Stomach (tissue), 9 donors: Measurements from ENCODE around the gene TM9SF4. TPM values are rescaled to one million over a fixed set of nuclear protein-coding genes. Genes with fewer than 3 reads are reported as not detected.

ENCODE experiments used
- DNase-seq, 2 donors: peaks; one replicate each; pipeline versions ENCODE4 v3.0.0 to v3.0.0-alpha.2; 2013 to 2019
- H3K27ac ChIP-seq, 5 donors: fragments of 200-600 bp in 4 of 5; sonication (generic) in 4 of 5; one replicate each; pipeline ENCODE4 v1.5.1; 2013 to 2019; ENCODE audit warnings: mild to moderate bottlenecking in 1 of 5, moderate library complexity in 1 of 5
- H3K27me3 ChIP-seq, 3 donors: fragments of 200-600 bp; sonication (generic); one replicate each; pipeline ENCODE4 v1.5.1; 2017 to 2019; ENCODE audit warnings: mixed run types in 1 of 3
- H3K36me3 ChIP-seq, 4 donors: fragments of 200-600 bp; sonication (generic); 1 replicate in 3 of 4; 2 replicates in 1 of 4; pipeline ENCODE4 v1.5.1; 2016 to 2019
- H3K4me1 ChIP-seq, 4 donors: fragments of 200-600 bp; sonication (generic); one replicate each; pipeline ENCODE4 v1.5.1; 2016 to 2019
- H3K4me3 ChIP-seq, 4 donors: fragments of 200-600 bp; sonication (generic) in 3 of 4; one replicate each; pipeline ENCODE4 v1.5.1; 2016 to 2019; ENCODE audit warnings: mild to moderate bottlenecking in 1 of 4
- H3K9me3 ChIP-seq, 4 donors: fragments of 200-600 bp; sonication (generic); one replicate each; pipeline ENCODE4 v1.5.1; 2016 to 2019
- EP300 ChIP-seq: sonication (generic); formaldehyde crosslinking; IDR thresholded peaks from one replicate; pipeline ENCODE4 v1.6.1; 2017; ENCODE audit warnings: antibody characterized with exemption
- POLR2A ChIP-seq, 4 donors: fragments of 450-650 bp; IDR thresholded peaks; one replicate each; pipeline ENCODE4 v1.6.1; 2016; ENCODE audit warnings: antibody characterized with exemption in 4 of 4, control low read depth in 2 of 4, mild to moderate bottlenecking in 1 of 4, moderate library complexity in 1 of 4
- POLR2AphosphoS5 ChIP-seq, 3 donors: sonication (generic); formaldehyde crosslinking; IDR thresholded peaks; one replicate each; pipeline ENCODE4 v1.6.1; 2016; ENCODE audit warnings: antibody characterized with exemption in 3 of 3
- WGBS, 5 donors: extraction: QIAGEN DNeasy Blood & Tissue Kit in 3 of 5; methylation state at CpG; one replicate each; pipeline versions ENCODE4 v1.1.5 to v1.1.7; 2013 to 2018; 5-methylcytosine and 5-hydroxymethylcytosine counted together
- intact Hi-C: fragments of 100-400 bp; cut with DNase I; formaldehyde crosslinking; loops from one replicate; pipeline ENCODE4 v1.15.1; 2023; ENCODE audit warnings: low total_unique reads
- polyA plus RNA-seq, 3 donors: library from polyadenylated mRNA; stranded (reverse); fragments of 200-250 nt; gene quantifications; one replicate each; pipeline ENCODE4 v1.2.3, GENCODE V29; 2013
- total RNA-seq, 5 donors: library from RNA; depleted of rRNA; stranded (reverse); fragments of >200 nt; gene quantifications; one replicate each; pipeline versions ENCODE4 v1.1.0 to v1.2.3, GENCODE V29; 2014 to 2016
- TF ChIP-seq, protein P1 (sequence below), 7 experiments: fragments of 450-650 bp in 4 of 7; fragments of 200-600 bp in 3 of 7; sonication (generic) in 3 of 7; IDR thresholded peaks; one replicate each; pipeline ENCODE4 v1.5.1; 2016 to 2019; ENCODE audit warnings: antibody characterized with exemption in 7 of 7, control low read depth in 2 of 7, mild to moderate bottlenecking in 1 of 7
- donor health status: healthy with polysubstance abuse.
- donor health status: Bipolar disorder and iron deficiency.
- donor health status: healthy.

The TM9SF4 gene
- total and polyA plus RNA-seq, 8 donors, result 6.7 to 50.8 (median 21.9) TPM

DNA sequence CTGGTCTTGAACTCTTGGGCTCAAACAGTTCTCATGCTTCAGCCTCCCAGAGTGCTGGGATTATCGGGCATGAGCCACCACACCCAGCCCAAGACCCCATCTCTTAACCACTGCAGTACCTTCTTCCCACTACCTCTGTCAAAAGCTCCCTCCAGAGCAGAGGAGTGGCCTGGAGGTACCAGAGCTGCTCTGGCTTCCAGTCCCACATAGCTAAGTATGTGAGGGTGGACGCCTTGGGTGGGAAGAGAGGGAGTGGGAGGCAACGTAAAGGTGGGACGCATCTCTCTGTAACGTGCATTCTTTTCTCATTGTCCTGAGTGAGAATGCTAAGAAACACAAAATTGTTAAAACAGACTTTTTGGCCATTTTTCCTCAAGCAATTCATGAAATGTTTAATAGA is 24.5 kb downstream of the TM9SF4 start:
- Histone ChIP-seq H3K27me3 (no peaks in the 10 kb centered on the region), H3K36me3 (peaks cover 11 to 70% (median 68%) of the 10 kb centered on the region in 4 donors)
- intact Hi-C loops, result no loop called here

GRCh38 chr20:32135983-32136515 is 26.5 kb downstream of the TM9SF4 start:
- 81 to 86% (median 82%) methylated on average over 3 of the region's 3 CpGs for WGBS, 5 donors
- peaks cover 26 to 90% (median 84%) of the 10 kb centered on the region in 4 donors for H3K36me3 ChIP-seq

More for the DNA sequence above, 24.5 kb downstream of the TM9SF4 start:
- DNase-seq, result no peak
- no peaks in the 10 kb centered on the region for H3K9me3 ChIP-seq
- WGBS, 5 donors, result 89 to 94% (median 91%) methylated on average over 5 of the region's 5 CpGs
- no peak overlapping the region for H3K4me3 ChIP-seq
- no peak overlapping the region for H3K27ac ChIP-seq
- TF ChIP-seq EP300, result no peak
- TF ChIP-seq POLR2AphosphoS5 (IDR thresholded peaks at IDR 0.05), result no peak
- TF ChIP-seq, protein P1, sequence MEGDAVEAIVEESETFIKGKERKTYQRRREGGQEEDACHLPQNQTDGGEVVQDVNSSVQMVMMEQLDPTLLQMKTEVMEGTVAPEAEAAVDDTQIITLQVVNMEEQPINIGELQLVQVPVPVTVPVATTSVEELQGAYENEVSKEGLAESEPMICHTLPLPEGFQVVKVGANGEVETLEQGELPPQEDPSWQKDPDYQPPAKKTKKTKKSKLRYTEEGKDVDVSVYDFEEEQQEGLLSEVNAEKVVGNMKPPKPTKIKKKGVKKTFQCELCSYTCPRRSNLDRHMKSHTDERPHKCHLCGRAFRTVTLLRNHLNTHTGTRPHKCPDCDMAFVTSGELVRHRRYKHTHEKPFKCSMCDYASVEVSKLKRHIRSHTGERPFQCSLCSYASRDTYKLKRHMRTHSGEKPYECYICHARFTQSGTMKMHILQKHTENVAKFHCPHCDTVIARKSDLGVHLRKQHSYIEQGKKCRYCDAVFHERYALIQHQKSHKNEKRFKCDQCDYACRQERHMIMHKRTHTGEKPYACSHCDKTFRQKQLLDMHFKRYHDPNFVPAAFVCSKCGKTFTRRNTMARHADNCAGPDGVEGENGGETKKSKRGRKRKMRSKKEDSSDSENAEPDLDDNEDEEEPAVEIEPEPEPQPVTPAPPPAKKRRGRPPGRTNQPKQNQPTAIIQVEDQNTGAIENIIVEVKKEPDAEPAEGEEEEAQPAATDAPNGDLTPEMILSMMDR (IDR thresholded peaks at IDR 0.05), result no peak
- TF ChIP-seq POLR2A (IDR thresholded peaks at IDR 0.05), result no peak
- no peaks in the 10 kb centered on the region for H3K4me1 ChIP-seq

GRCh38 chr20:32138921-32139320 is 29.4 kb downstream of the TM9SF4 start:
- no peak overlapping the region for H3K4me3 ChIP-seq
- intact Hi-C loops, result no loop called here
- no peak overlapping the region for H3K27ac ChIP-seq
- DNase-seq, result no peak
- H3K36me3 ChIP-seq, result peaks cover 54 to 100% (median 97%) of the 10 kb centered on the region in 4 donors
- whole genome bisulfite sequencing, 5 donors, result 95 to 98% (median 96%) methylated on average over 8 of the region's 8 CpGs
- H3K4me1 ChIP-seq, result no peaks in the 10 kb centered on the region
- TF ChIP-seq, protein P1 (IDR thresholded peaks at IDR 0.05), result no peak
- no peak for TF ChIP-seq POLR2A (IDR thresholded peaks at IDR 0.05)
- no peak for TF ChIP-seq EP300
- TF ChIP-seq POLR2AphosphoS5 (IDR thresholded peaks at IDR 0.05), result no peak
- no peaks in the 10 kb centered on the region for H3K9me3 ChIP-seq
- H3K27me3 ChIP-seq, result no peaks in the 10 kb centered on the region

More at GRCh38 chr20:32135983-32136515, 26.5 kb downstream of the TM9SF4 start:
- Histone ChIP-seq H3K9me3 (no peaks in the 10 kb centered on the region), H3K27ac (no peak overlapping the region), H3K4me3 (no peak overlapping the region), H3K4me1 (no peaks in the 10 kb centered on the region), H3K27me3 (no peaks in the 10 kb centered on the region)
- intact Hi-C loops, result no loop called here
- no peak for DNase-seq
- TF ChIP-seq POLR2AphosphoS5 (IDR thresholded peaks at IDR 0.05), result no peak
- TF ChIP-seq POLR2A (IDR thresholded peaks at IDR 0.05), result no peak
- no peak for TF ChIP-seq EP300
- TF ChIP-seq, protein P1 (IDR thresholded peaks at IDR 0.05), result no peak

DNA sequence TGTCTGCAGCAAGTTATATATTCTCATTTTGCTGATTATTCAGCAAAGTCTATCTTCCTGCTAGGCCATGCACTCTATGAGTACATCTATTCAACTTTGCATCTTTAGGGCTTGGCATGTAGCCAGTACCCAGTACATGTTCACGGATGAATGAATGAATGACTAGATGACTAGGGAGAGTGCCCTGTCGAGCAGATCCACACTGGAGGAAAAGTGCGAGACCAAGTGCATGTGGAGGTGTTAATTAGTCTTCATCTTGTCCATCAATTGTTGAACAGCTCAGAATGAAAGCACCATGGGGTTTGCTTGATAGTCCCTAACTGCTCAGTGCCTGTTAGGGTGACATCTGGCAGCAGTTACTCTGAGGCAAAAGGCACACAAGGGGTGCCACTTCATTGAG is 30.4 kb downstream of the TM9SF4 start:
- Histone ChIP-seq H3K4me1 (no peaks in the 10 kb centered on the region), H3K4me3 (no peak overlapping the region), H3K27ac (no peak overlapping the region), H3K9me3 (no peaks in the 10 kb centered on the region), H3K27me3 (no peaks in the 10 kb centered on the region), H3K36me3 (peaks cover 64 to 100% (median 99%) of the 10 kb centered on the region in 4 donors)
- TF ChIP-seq EP300 (no peak), POLR2AphosphoS5 (IDR thresholded peaks at IDR 0.05) (no peak), POLR2A (IDR thresholded peaks at IDR 0.05) (no peak)
- TF ChIP-seq, protein P1 (IDR thresholded peaks at IDR 0.05), result no peak
- WGBS, 5 donors, result 78 to 90% (median 83%) methylated on average over 3 of the region's 3 CpGs
- no peak for DNase-seq
- intact Hi-C loops, result no loop called here
